K562 (cell line): ENCODE results near the gene GDAP1L1. TPM values are rescaled to one million over a fixed set of nuclear protein-coding genes. Genes with fewer than 3 reads are reported as not detected.

Experiments
- BCOR ChIP-seq: fragments of 450-650 bp; IDR thresholded peaks from 2 replicates; pipeline ENCODE4 v1.6.1; 2016
- CBFA2T3 ChIP-seq: fragments of 450-650 bp; IDR thresholded peaks from 2 replicates; pipeline ENCODE4 v1.6.1; 2017
- CHD2 ChIP-seq: IDR thresholded peaks from 2 replicates; pipeline ENCODE4 v1.6.1; 2011; ENCODE audit warnings: low read depth, low read length
- CREM ChIP-seq: IDR thresholded peaks from 2 replicates; pipeline ENCODE4 v1.6.1; 2014; ENCODE audit warnings: antibody characterized with exemption, low read depth
- DPF2 ChIP-seq: fragments of 450-650 bp; IDR thresholded peaks from 2 replicates; pipeline ENCODE4 v1.6.1; 2016
- ELF1 ChIP-seq: fragments of 200-800 bp; sonication (Bioruptor generic); IDR thresholded peaks from 2 replicates; pipeline ENCODE4 v1.6.1; 2016; ENCODE audit warnings: missing genetic modification characterization, missing compliant biosample characterization
- ERF ChIP-seq: fragments of 450-650 bp; formaldehyde crosslinking; IDR thresholded peaks from 2 replicates; pipeline ENCODE4 v1.4.0; 2020; ENCODE audit warnings: mild to moderate bottlenecking, mixed read lengths
- FOS ChIP-seq: IDR thresholded peaks from 3 replicates; pipeline ENCODE4 v1.6.1; 2011; ENCODE audit not compliant: insufficient read length; ENCODE audit errors: extremely low read depth
- HDAC2 ChIP-seq: fragments of 450-650 bp; IDR thresholded peaks from 2 replicates; pipeline ENCODE4 v1.6.1; 2016; ENCODE audit warnings: mild to moderate bottlenecking
- HMGXB4 ChIP-seq: sonication (generic); formaldehyde crosslinking; IDR thresholded peaks from 2 replicates; pipeline ENCODE4 v1.8.1; 2023; ENCODE audit warnings: mild to moderate bottlenecking, missing genetic modification reagents
- HNRNPLL ChIP-seq: fragments of 200-400 bp; formaldehyde crosslinking; IDR thresholded peaks from 2 replicates; pipeline ENCODE4 v1.6.1; 2017; ENCODE audit warnings: low read length, low read depth, mild to moderate bottlenecking; ENCODE audit not compliant: poor library complexity, severe bottlenecking
- MTA2 ChIP-seq: fragments of 450-650 bp; IDR thresholded peaks from 2 replicates; pipeline ENCODE4 v1.6.1; 2016; ENCODE audit warnings: low read depth
- POLR2H ChIP-seq: IDR thresholded peaks from 2 replicates; pipeline ENCODE4 v1.6.1; 2016; ENCODE audit warnings: missing genetic modification characterization, low read depth, mild to moderate bottlenecking, control low read depth, missing compliant biosample characterization, moderate library complexity
- SIN3A ChIP-seq, 2 experiments: fragments of 150-350 bp in 1 of 2; IDR thresholded peaks; 2 replicates each; pipeline ENCODE4 v1.6.1; 2011 to 2016; ENCODE audit warnings: borderline replicate concordance in 2 of 2, low read depth in 2 of 2, low read length in 2 of 2, mild to moderate bottlenecking in 2 of 2, moderate library complexity in 2 of 2; ENCODE audit not compliant: control insufficient read depth in 1 of 2
- SIX5 ChIP-seq, 2 experiments: IDR thresholded peaks; 2 replicates each; pipeline ENCODE4 v1.6.1; 2011; ENCODE audit warnings: low read length in 2 of 2, borderline replicate concordance in 1 of 2, low read depth in 1 of 2, mild to moderate bottlenecking in 1 of 2, moderate library complexity in 1 of 2; ENCODE audit not compliant: insufficient read depth in 1 of 2
- ZBTB2 ChIP-seq: fragments of 450-650 bp; IDR thresholded peaks from 2 replicates; pipeline ENCODE4 v1.6.1; 2016; ENCODE audit warnings: antibody characterized with exemption
- ZC3H4 ChIP-seq: sonication (generic); formaldehyde crosslinking; IDR thresholded peaks from 2 replicates; pipeline ENCODE4 v1.9.0; 2021; ENCODE audit warnings: missing genetic modification reagents, borderline replicate concordance
- ZNF212 ChIP-seq: fragments of 450-650 bp; formaldehyde crosslinking; IDR thresholded peaks from 2 replicates; pipeline ENCODE4 v1.4.0; 2020; ENCODE audit warnings: mild to moderate bottlenecking
- ZNF75A ChIP-seq: fragments of 450-650 bp; formaldehyde crosslinking; IDR thresholded peaks from 2 replicates; pipeline ENCODE4 v1.4.0; 2020; ENCODE audit warnings: mild to moderate bottlenecking
- polyA plus RNA-seq, 8 experiments: library from polyadenylated mRNA; depleted of rRNA in 4 of 8; stranded (reverse) in 5 of 8; unstranded in 3 of 8; fragments of >200 nt; fragmentation: Nextera tagmentation in 2 of 8; fragmentation: Illumina TruSeq in 1 of 8; extraction: Ambion mirVana in 2 of 8; extraction: Trizol in 1 of 8; gene quantifications; 2 replicates each; pipeline versions ENCODE4 v1.2.1 to v1.2.3, GENCODE V29; 2011 to 2014; ENCODE audit warnings: inconsistent platforms in 1 of 8, missing spikeins in 1 of 8
- total RNA-seq, 7 experiments: library from RNA; depleted of rRNA in 6 of 7; stranded (reverse); fragments of >200 nt in 6 of 7; fragmentation: Illumina TruSeq in 2 of 7; extraction: Trizol in 2 of 7; gene quantifications; 2 replicates each; pipeline versions ENCODE4 v1.2.1 to v1.2.3, GENCODE V29; 2011 to 2021; ENCODE audit warnings: low replicate concordance in 1 of 7
- TF ChIP-seq, protein P1 (sequence below), 2 experiments: IDR thresholded peaks; 2 replicates each; pipeline ENCODE4 v1.6.1; 2011; ENCODE audit warnings: borderline replicate concordance in 1 of 2, control low read depth in 1 of 2, low read depth in 1 of 2, low read length in 1 of 2, mild to moderate bottlenecking in 1 of 2, mixed read lengths in 1 of 2, moderate library complexity in 1 of 2; ENCODE audit not compliant: insufficient read depth in 1 of 2, insufficient read length in 1 of 2, poor library complexity in 1 of 2, severe bottlenecking in 1 of 2; ENCODE audit errors: extremely low read depth in 1 of 2
- TF ChIP-seq, protein P2 (sequence below): fragments of 450-650 bp; IDR thresholded peaks from 2 replicates; pipeline ENCODE4 v1.6.1; 2016; ENCODE audit warnings: borderline replicate concordance

Gene GDAP1L1
- total and polyA plus RNA-seq, 9 of the 15 experiments (the other 6 are each of a cell fraction or from before 2014, with no cell fraction given): 0.06 to 0.40 (median 0.19) TPM; not detected in 5

GRCh38 chr20:44210406-44211176 lies 36.5 kb upstream of the GDAP1L1 start, which contains the start of gene OSER1 (continued):
- TF ChIP-seq ZBTB2 (peak; percentile 93), POLR2H (tag) (peak; percentile 52), BCOR (peak; percentile 63; the same call in 1 of the 2 replicates), ELF1 (tag) (peak; percentile 68; the same call in 1 of the 2 replicates), HMGXB4 (peak; percentile 67; the same call in 1 of the 2 replicates), HDAC2 (no peak), MTA2 (no peak), FOS (no peak), ERF (CRISPR knock-in tag) (no peak), ZC3H4 (CRISPR knock-in tag) (no peak), SIX5 (IDR thresholded peaks at IDR 0.05; ENCODE audit: borderline replicate concordance in 1 of 2, insufficient read depth in 1 of 2, low read depth in 1 of 2, low read length in 2 of 2) (no peak), CREM (peak; percentile 95), DPF2 (no peak), SIN3A (IDR thresholded peaks at IDR 0.05; ENCODE audit: borderline replicate concordance in 2 of 2, control insufficient read depth in 1 of 2, low read depth in 2 of 2, low read length in 2 of 2) (peak; percentile 45 to 72; a peak in 3 of 4 replicates), CHD2 (0 out of 2 replicates have a peak, but pooled peaks have one; percentile 27), HNRNPLL (peak; percentile 82), CBFA2T3 (peak; percentile 36), ZNF212 (CRISPR knock-in tag) (no peak), ZNF75A (CRISPR knock-in tag) (no peak)
- TF ChIP-seq, protein P1, sequence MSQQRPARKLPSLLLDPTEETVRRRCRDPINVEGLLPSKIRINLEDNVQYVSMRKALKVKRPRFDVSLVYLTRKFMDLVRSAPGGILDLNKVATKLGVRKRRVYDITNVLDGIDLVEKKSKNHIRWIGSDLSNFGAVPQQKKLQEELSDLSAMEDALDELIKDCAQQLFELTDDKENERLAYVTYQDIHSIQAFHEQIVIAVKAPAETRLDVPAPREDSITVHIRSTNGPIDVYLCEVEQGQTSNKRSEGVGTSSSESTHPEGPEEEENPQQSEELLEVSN (IDR thresholded peaks at IDR 0.05; ENCODE audit: borderline replicate concordance in 1 of 2, extremely low read depth in 1 of 2, insufficient read depth in 1 of 2, insufficient read length in 1 of 2, low read depth in 1 of 2, low read length in 1 of 2, poor library complexity in 1 of 2, severe bottlenecking in 1 of 2): peak; percentile 86 to 96
- TF ChIP-seq, protein P2, sequence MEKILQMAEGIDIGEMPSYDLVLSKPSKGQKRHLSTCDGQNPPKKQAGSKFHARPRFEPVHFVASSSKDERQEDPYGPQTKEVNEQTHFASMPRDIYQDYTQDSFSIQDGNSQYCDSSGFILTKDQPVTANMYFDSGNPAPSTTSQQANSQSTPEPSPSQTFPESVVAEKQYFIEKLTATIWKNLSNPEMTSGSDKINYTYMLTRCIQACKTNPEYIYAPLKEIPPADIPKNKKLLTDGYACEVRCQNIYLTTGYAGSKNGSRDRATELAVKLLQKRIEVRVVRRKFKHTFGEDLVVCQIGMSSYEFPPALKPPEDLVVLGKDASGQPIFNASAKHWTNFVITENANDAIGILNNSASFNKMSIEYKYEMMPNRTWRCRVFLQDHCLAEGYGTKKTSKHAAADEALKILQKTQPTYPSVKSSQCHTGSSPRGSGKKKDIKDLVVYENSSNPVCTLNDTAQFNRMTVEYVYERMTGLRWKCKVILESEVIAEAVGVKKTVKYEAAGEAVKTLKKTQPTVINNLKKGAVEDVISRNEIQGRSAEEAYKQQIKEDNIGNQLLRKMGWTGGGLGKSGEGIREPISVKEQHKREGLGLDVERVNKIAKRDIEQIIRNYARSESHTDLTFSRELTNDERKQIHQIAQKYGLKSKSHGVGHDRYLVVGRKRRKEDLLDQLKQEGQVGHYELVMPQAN: peak; percentile 79
